ENCODE data around the gene PRR13. TPM values are rescaled to one million over a fixed set of nuclear protein-coding genes. Genes with fewer than 3 reads are reported as not detected.

Gene PRR13
- total and polyA plus RNA-seq, 3 donors from 2014 or later = 43.4 to 120 (median 48.5) TPM

GRCh38 chr12:53468282-53468681 is 26.7 kb downstream of the PRR13 start:
- TF ChIP-seq POLR2A (IDR thresholded peaks at IDR 0.05) (no peak), CTCF (IDR thresholded peaks at IDR 0.05) (no peak)
- H3K4me1 ChIP-seq = peaks cover 27% of the 10 kb centered on the region
- no peak overlapping the region for H3K4me3 ChIP-seq
- H3K27me3 ChIP-seq = no peaks in the 10 kb centered on the region
- intact Hi-C loops (cut with DNase I; ENCODE audit: low total_unique reads) = no loop called here
- 58 to 69% methylated on average over 1 of the region's 1 CpG for WGBS, 2 donors
- no peaks in the 10 kb centered on the region for H3K9me3 ChIP-seq
- DNase-seq = no peak
- H3K27ac ChIP-seq = no peak overlapping the region
- peaks cover 7% of the 10 kb centered on the region for H3K36me3 ChIP-seq (ENCODE audit: low read depth, missing control alignments)

- Histone ChIP-seq H3K4me3 (no peak overlapping the region), H3K4me1 (peaks cover 50% of the 10 kb centered on the region), H3K27me3 (no peaks in the 10 kb centered on the region), H3K36me3 (ENCODE audit: low read depth, missing control alignments) (no peaks in the 10 kb centered on the region), H3K9me3 (no peaks in the 10 kb centered on the region), H3K27ac (peak overlapping the region in 1 of 2 donors; percentile 60)
- WGBS, 2 donors = 78 to 83% methylated on average over 1 of the region's 1 CpG
- DNase-seq = no peak
- TF ChIP-seq CTCF (IDR thresholded peaks at IDR 0.05) = no peak
- TF ChIP-seq POLR2A (IDR thresholded peaks at IDR 0.05) = no peak
- intact Hi-C loops (cut with DNase I; ENCODE audit: low total_unique reads) = no loop called here
Measured at GRCh38 chr12:53472056-53472582, 30.6 kb downstream of the PRR13 start.

- H3K27me3 ChIP-seq = no peaks in the 10 kb centered on the region
- no peak for DNase-seq
- 48 to 54% methylated on average over 2 of the region's 2 CpGs for WGBS, 2 donors
- no peaks in the 10 kb centered on the region for H3K9me3 ChIP-seq
- no peak overlapping the region for H3K4me3 ChIP-seq
- H3K27ac ChIP-seq = peak overlapping the region; percentile 56 to 83
- H3K4me1 ChIP-seq = peaks cover 50% of the 10 kb centered on the region
- H3K36me3 ChIP-seq (ENCODE audit: low read depth, missing control alignments) = no peaks in the 10 kb centered on the region
- intact Hi-C loops (cut with DNase I; ENCODE audit: low total_unique reads) = no loop called here
- TF ChIP-seq POLR2A (IDR thresholded peaks at IDR 0.05) = no peak
- TF ChIP-seq CTCF (IDR thresholded peaks at IDR 0.05) = no peak
Measured at GRCh38 chr12:53474077-53474476, 32.5 kb downstream of the PRR13 start.

- intact Hi-C loops (cut with DNase I; ENCODE audit: low total_unique reads) = no loop called here
- no peak for DNase-seq
- 35 to 47% methylated on average over 13 of the region's 13 CpGs for WGBS, 2 donors
- H3K4me3 ChIP-seq = no peak overlapping the region
- peaks cover 50% of the 10 kb centered on the region for H3K4me1 ChIP-seq
- H3K9me3 ChIP-seq = no peaks in the 10 kb centered on the region
- H3K27me3 ChIP-seq = no peaks in the 10 kb centered on the region
- H3K36me3 ChIP-seq (ENCODE audit: low read depth, missing control alignments) = no peaks in the 10 kb centered on the region
- TF ChIP-seq CTCF (IDR thresholded peaks at IDR 0.05) (no peak), POLR2A (IDR thresholded peaks at IDR 0.05) (no peak)
- H3K27ac ChIP-seq = peak overlapping the region; percentile 56 to 83
Measured at GRCh38 chr12:53474819-53475218, 33.3 kb downstream of the PRR13 start.

- intact Hi-C loops (cut with DNase I; ENCODE audit: low total_unique reads) = no loop called here
- peaks cover 59% of the 10 kb centered on the region for H3K4me1 ChIP-seq
Measured at GRCh38 chr12:53476769-53477209, 35.3 kb downstream of the PRR13 start.

More at GRCh38 chr12:53476769-53477209, 35.3 kb downstream of the PRR13 start:
- WGBS, 2 donors = 55 to 60% methylated on average over 2 of the region's 2 CpGs
- no peak for TF ChIP-seq POLR2A (IDR thresholded peaks at IDR 0.05)
- peak in 1 of 3 experiments; percentile 6 for TF ChIP-seq CTCF (IDR thresholded peaks at IDR 0.05)
- H3K27ac ChIP-seq = peak overlapping the region in 1 of 2 donors; percentile 35
- no peaks in the 10 kb centered on the region for H3K36me3 ChIP-seq (ENCODE audit: low read depth, missing control alignments)
- H3K27me3 ChIP-seq = no peaks in the 10 kb centered on the region
- H3K9me3 ChIP-seq = no peaks in the 10 kb centered on the region
- no peak for DNase-seq
- H3K4me3 ChIP-seq = no peak overlapping the region

Measured in testis (tissue), 3 donors.